Suprapubic skin (tissue), 3 donors: Measurements from ENCODE around the gene SATB2.

ENCODE experiments used
- POLR2A ChIP-seq, 2 donors: fragments of 450-650 bp; IDR thresholded peaks; one replicate each; pipeline ENCODE4 v1.6.1; 2017; ENCODE audit warnings: antibody characterized with exemption in 2 of 2, mild to moderate bottlenecking in 2 of 2, moderate library complexity in 2 of 2
- TF ChIP-seq, protein P1 (sequence below), 2 donors: fragments of 200-600 bp in 1 of 2; fragments of 450-650 bp in 1 of 2; sonication (generic) in 1 of 2; IDR thresholded peaks; one replicate each; pipeline ENCODE4 v1.5.1; 2016 to 2019; ENCODE audit warnings: antibody characterized with exemption in 2 of 2, mild to moderate bottlenecking in 1 of 2, moderate library complexity in 1 of 2

DNA sequence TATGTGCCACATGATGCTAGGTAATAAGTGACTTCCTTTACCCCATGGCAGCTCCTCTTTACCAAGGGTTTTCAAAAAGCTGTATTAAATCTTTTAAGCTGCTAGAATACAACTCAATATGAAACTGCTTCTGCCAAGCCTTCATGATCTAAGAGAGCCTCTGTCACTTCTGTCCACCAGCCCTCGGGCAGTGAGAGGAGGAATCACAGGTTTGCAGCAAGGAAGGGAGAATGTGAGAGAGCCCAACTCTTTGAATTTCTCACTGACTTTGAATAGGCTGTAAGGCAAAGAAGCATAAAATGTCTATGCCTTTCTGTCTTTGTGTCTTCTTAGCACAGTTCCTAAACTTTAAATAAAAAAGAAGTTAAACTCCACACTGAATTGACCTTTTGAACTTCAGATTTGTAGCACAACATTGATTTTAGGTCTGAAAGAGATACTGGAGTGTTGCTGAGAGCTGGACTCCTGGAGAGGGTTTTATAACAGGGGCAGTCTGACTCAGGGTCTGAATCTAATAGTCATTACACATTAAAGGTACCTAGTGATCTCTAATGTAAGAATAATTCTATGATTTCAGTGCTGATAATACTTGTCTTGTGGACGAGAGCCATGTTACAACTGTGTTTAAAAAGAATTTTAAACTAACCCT lies 48.1 kb upstream of the SATB2 start:
- TF ChIP-seq, protein P1, sequence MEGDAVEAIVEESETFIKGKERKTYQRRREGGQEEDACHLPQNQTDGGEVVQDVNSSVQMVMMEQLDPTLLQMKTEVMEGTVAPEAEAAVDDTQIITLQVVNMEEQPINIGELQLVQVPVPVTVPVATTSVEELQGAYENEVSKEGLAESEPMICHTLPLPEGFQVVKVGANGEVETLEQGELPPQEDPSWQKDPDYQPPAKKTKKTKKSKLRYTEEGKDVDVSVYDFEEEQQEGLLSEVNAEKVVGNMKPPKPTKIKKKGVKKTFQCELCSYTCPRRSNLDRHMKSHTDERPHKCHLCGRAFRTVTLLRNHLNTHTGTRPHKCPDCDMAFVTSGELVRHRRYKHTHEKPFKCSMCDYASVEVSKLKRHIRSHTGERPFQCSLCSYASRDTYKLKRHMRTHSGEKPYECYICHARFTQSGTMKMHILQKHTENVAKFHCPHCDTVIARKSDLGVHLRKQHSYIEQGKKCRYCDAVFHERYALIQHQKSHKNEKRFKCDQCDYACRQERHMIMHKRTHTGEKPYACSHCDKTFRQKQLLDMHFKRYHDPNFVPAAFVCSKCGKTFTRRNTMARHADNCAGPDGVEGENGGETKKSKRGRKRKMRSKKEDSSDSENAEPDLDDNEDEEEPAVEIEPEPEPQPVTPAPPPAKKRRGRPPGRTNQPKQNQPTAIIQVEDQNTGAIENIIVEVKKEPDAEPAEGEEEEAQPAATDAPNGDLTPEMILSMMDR (IDR thresholded peaks at IDR 0.05) = no peak
- no peak for TF ChIP-seq POLR2A (IDR thresholded peaks at IDR 0.05)
